H1 (cell line): ENCODE data around the gene GP5. TPM values are rescaled to one million over a fixed set of nuclear protein-coding genes. Genes with fewer than 3 reads are reported as not detected.

Source experiments
- CTCF ChIA-PET: fragments of 300-600 bp; sonication (Branson Sonifier 250); formaldehyde crosslinking; loops from one replicate; lab custom pipeline; 2021; ENCODE audit not compliant: partially characterized antibody; lab: Charles Lee
- POLR2A ChIA-PET: fragments of 300-600 bp; sonication (Branson Sonifier 250); formaldehyde crosslinking; loops from one replicate; lab custom pipeline; 2021; ENCODE audit warnings: inconsistent platforms; ENCODE audit not compliant: partially characterized antibody; lab: Charles Lee
- DNase-seq, 2 experiments: peaks; one replicate each; pipeline versions ENCODE4 v3.0.0 to v3.0.0-alpha.2; 2010 to 2022; ENCODE audit warnings: low spot score in 2 of 2, low read depth in 1 of 2, mixed read lengths in 1 of 2
- FAIRE-seq: peaks from 2 replicates; lab custom pipeline; 2011; peaks lifted over from hg19 to GRCh38; lab: Jason Lieb, UNC
- H2AFZ ChIP-seq: 2 replicates; pipeline ENCODE4 v1.8.1; 2012; ENCODE audit warnings: low read length, inconsistent platforms
- H2AK5ac ChIP-seq: 2 replicates; pipeline ENCODE4 v1.6.1; 2013; ENCODE audit warnings: low read depth, low read length
- H2BK120ac ChIP-seq: replicated peaks from 2 replicates; pipeline ENCODE3; 2013; ENCODE audit warnings: low read depth, low read length, inconsistent platforms
- H2BK12ac ChIP-seq: 2 replicates; pipeline ENCODE4 v1.6.1; 2013; ENCODE audit warnings: low read depth, low read length
- H2BK15ac ChIP-seq: 2 replicates; pipeline ENCODE4 v1.6.1; 2013; ENCODE audit warnings: low read length
- H2BK20ac ChIP-seq: 2 replicates; pipeline ENCODE4 v1.6.1; 2013; ENCODE audit warnings: low read length
- H2BK5ac ChIP-seq: 2 replicates; pipeline ENCODE4 v1.6.1; 2013; ENCODE audit warnings: low read depth, low read length
- H3K14ac ChIP-seq: 2 replicates; pipeline ENCODE4 v1.6.1; 2013; ENCODE audit warnings: inconsistent platforms; ENCODE audit not compliant: insufficient read length
- H3K18ac ChIP-seq: 2 replicates; pipeline ENCODE4 v1.6.1; 2013; ENCODE audit warnings: low read length; ENCODE audit errors: extremely low read depth
- H3K23ac ChIP-seq: 2 replicates; pipeline ENCODE4 v1.6.1; 2013; ENCODE audit warnings: inconsistent platforms; ENCODE audit not compliant: insufficient read length
- H3K23me2 ChIP-seq: 2 replicates; pipeline ENCODE4 v1.6.1; 2013; ENCODE audit warnings: low read depth, low read length
- H3K27ac ChIP-seq: 2 replicates; pipeline ENCODE4 v1.6.1; 2011; ENCODE audit warnings: low read depth, low read length, inconsistent platforms
- H3K27me3 ChIP-seq, 4 experiments: replicated peaks in 1 of 4; 1 replicate in 1 of 4; 2 replicates in 3 of 4; pipeline versions ENCODE4 v1.6.1 to v1.8.1; 2011 to 2013; ENCODE audit warnings: low read length in 3 of 4, mild to moderate bottlenecking in 3 of 4, inconsistent platforms in 2 of 4, mixed read lengths in 2 of 4, moderate library complexity in 1 of 4; ENCODE audit not compliant: control insufficient read depth in 3 of 4, insufficient read depth in 3 of 4; ENCODE audit errors: extremely low read depth in 1 of 4
- H3K36me3 ChIP-seq, 4 experiments: 2 replicates each; pipeline versions ENCODE4 v1.6.1 to v1.8.1; 2011 to 2013; ENCODE audit warnings: mild to moderate bottlenecking in 4 of 4, low read length in 3 of 4, moderate library complexity in 2 of 4, control low read depth in 1 of 4, inconsistent platforms in 1 of 4; ENCODE audit not compliant: insufficient read depth in 4 of 4, control insufficient read depth in 2 of 4
- H3K4ac ChIP-seq: replicated peaks from 2 replicates; pipeline ENCODE3; 2013; ENCODE audit warnings: low read length, low read depth, mixed read lengths, inconsistent platforms; ENCODE audit not compliant: insufficient read length
- H3K4me1 ChIP-seq, 4 experiments: replicated peaks in 1 of 4; 1 replicate in 1 of 4; 2 replicates in 3 of 4; pipeline versions ENCODE4 v1.6.1 to v1.8.1; 2011 to 2013; ENCODE audit warnings: low read length in 3 of 4, inconsistent platforms in 2 of 4, mixed read lengths in 1 of 4; ENCODE audit not compliant: insufficient read depth in 4 of 4, control insufficient read depth in 3 of 4
- H3K4me2 ChIP-seq, 2 experiments: 2 replicates each; pipeline versions ENCODE4 v1.6.1 to v1.8.1; 2011 to 2013; ENCODE audit warnings: low read depth in 2 of 2, low read length in 2 of 2, control low read depth in 1 of 2, inconsistent platforms in 1 of 2, mild to moderate bottlenecking in 1 of 2; ENCODE audit not compliant: insufficient read depth in 1 of 2
- H3K4me3 ChIP-seq, 4 experiments: fragments of 200-600, 300-600 bp in 1 of 4; sonication (generic), shearing (Covaris generic), sonication (Bioruptor Twin) in 1 of 4; 2 replicates each; pipeline versions ENCODE4 v1.5.1 to v1.8.1; 2011 to 2016; ENCODE audit warnings: low read length in 4 of 4, low read depth in 3 of 4, control low read depth in 2 of 4, inconsistent platforms in 2 of 4, mild to moderate bottlenecking in 2 of 4, mixed read lengths in 1 of 4, moderate library complexity in 1 of 4; ENCODE audit not compliant: insufficient read depth in 2 of 4; ENCODE audit errors: extremely low read depth in 1 of 4
- H3K56ac ChIP-seq: replicated peaks from 2 replicates; pipeline ENCODE3; 2013; ENCODE audit warnings: low read depth, mild to moderate bottlenecking, mixed read lengths, low read length, inconsistent platforms; ENCODE audit not compliant: insufficient read length
- H3K79me1 ChIP-seq: 2 replicates; pipeline ENCODE4 v1.6.1; 2013; ENCODE audit warnings: low read depth, low read length, control low read depth
- H3K79me2 ChIP-seq, 2 experiments: 2 replicates each; pipeline versions ENCODE4 v1.6.1 to v1.8.1; 2012 to 2013; ENCODE audit warnings: low read length in 2 of 2, mild to moderate bottlenecking in 2 of 2, inconsistent platforms in 1 of 2; ENCODE audit not compliant: insufficient read depth in 2 of 2, control insufficient read depth in 1 of 2
- H3K9ac ChIP-seq, 4 experiments: replicated peaks in 1 of 4; 1 replicate in 1 of 4; 2 replicates in 3 of 4; pipeline versions ENCODE4 v1.6.1 to v1.8.1; 2011 to 2013; ENCODE audit warnings: low read depth in 3 of 4, low read length in 3 of 4, control low read depth in 2 of 4, mild to moderate bottlenecking in 2 of 4, moderate library complexity in 2 of 4, inconsistent platforms in 1 of 4; ENCODE audit errors: extremely low read depth in 1 of 4
- H3K9me3 ChIP-seq, 2 experiments: 2 replicates each; pipeline versions ENCODE4 v1.6.1 to v1.8.1; 2012 to 2013; ENCODE audit warnings: mild to moderate bottlenecking in 2 of 2, moderate library complexity in 2 of 2, control low read depth in 1 of 2, inconsistent platforms in 1 of 2, low read depth in 1 of 2, low read length in 1 of 2, mixed read lengths in 1 of 2; ENCODE audit not compliant: insufficient read depth in 2 of 2
- H4K20me1 ChIP-seq, 2 experiments: replicated peaks in 1 of 2; 2 replicates each; pipeline versions ENCODE3 to v1.8.1; 2011 to 2013; ENCODE audit warnings: inconsistent platforms in 2 of 2, low read length in 2 of 2, mild to moderate bottlenecking in 1 of 2; ENCODE audit not compliant: insufficient read depth in 2 of 2, control insufficient read depth in 1 of 2
- H4K5ac ChIP-seq: 2 replicates; pipeline ENCODE4 v1.6.1; 2013; ENCODE audit warnings: low read length, low read depth, mixed read lengths, inconsistent platforms; ENCODE audit not compliant: insufficient read length
- H4K8ac ChIP-seq: 2 replicates; pipeline ENCODE4 v1.8.0; 2013; ENCODE audit warnings: mild to moderate bottlenecking, moderate library complexity, low read length, inconsistent platforms; ENCODE audit not compliant: insufficient read depth; ENCODE audit errors: extremely low read depth
- H4K91ac ChIP-seq: replicated peaks from 2 replicates; pipeline ENCODE3; 2013; ENCODE audit warnings: low read length, mixed read lengths, inconsistent platforms; ENCODE audit not compliant: insufficient read length
- ATF3 ChIP-seq: IDR thresholded peaks from 2 replicates; pipeline ENCODE4 v1.6.1; 2011; ENCODE audit warnings: low read depth, mild to moderate bottlenecking, low read length; ENCODE audit not compliant: insufficient read depth
- BACH1 ChIP-seq: IDR thresholded peaks from 2 replicates; pipeline ENCODE4 v1.6.1; 2012; ENCODE audit warnings: low read length, improper control_type of control experiment
- CTBP2 ChIP-seq: IDR thresholded peaks from 2 replicates; pipeline ENCODE4 v1.7.0; 2011; ENCODE audit warnings: borderline replicate concordance, mild to moderate bottlenecking, moderate library complexity, mixed read lengths, low read length; ENCODE audit not compliant: insufficient read depth, insufficient read length
- GABPA ChIP-seq: IDR thresholded peaks from 2 replicates; pipeline ENCODE4 v1.6.1; 2011; ENCODE audit warnings: mild to moderate bottlenecking, low read length, moderate library complexity, borderline replicate concordance; ENCODE audit not compliant: insufficient read depth
- POLR2AphosphoS5 ChIP-seq: IDR thresholded peaks from 2 replicates; pipeline ENCODE4 v1.6.1; 2011; ENCODE audit warnings: low read depth, low read length
- SIRT6 ChIP-seq: IDR thresholded peaks from one replicate; pipeline ENCODE4 v1.7.1; 2012; ENCODE audit warnings: low read length, inconsistent platforms
- SIX5 ChIP-seq: IDR thresholded peaks from 2 replicates; pipeline ENCODE4 v1.6.1; 2011; ENCODE audit warnings: mild to moderate bottlenecking, low read depth, low read length
- SP1 ChIP-seq: IDR thresholded peaks from 2 replicates; pipeline ENCODE4 v1.6.1; 2011; ENCODE audit warnings: low read depth, low read length
- SP2 ChIP-seq: IDR thresholded peaks from 2 replicates; pipeline ENCODE4 v1.6.1; 2012; ENCODE audit warnings: mild to moderate bottlenecking, low read length, inconsistent platforms
- ZNF274 ChIP-seq: IDR thresholded peaks from 2 replicates; pipeline ENCODE4 v1.7.0; 2012; ENCODE audit warnings: low read length, borderline replicate concordance; ENCODE audit errors: extremely low read depth
- WGBS, 2 experiments: shearing (Covaris generic) in 1 of 2; methylation state at CpG; one replicate each; pipeline versions ENCODE4 v1.1.6 to v1.1.7; 2013 to 2015; ENCODE audit warnings: low lambda C conversion rate in 2 of 2, mixed read lengths in 2 of 2, inconsistent platforms in 1 of 2, low coverage in 1 of 2, missing lambda C conversion rate in 1 of 2; ENCODE audit not compliant: insufficient replicate concordance in 2 of 2, insufficient coverage in 1 of 2, insufficient read length in 1 of 2; ENCODE audit errors: extremely low coverage in 1 of 2, missing lambda C conversion rate in 1 of 2; 5-methylcytosine and 5-hydroxymethylcytosine counted together
- polyA plus RNA-seq, 7 experiments: library from polyadenylated mRNA; depleted of rRNA in 3 of 7; stranded (reverse) in 5 of 7; unstranded in 2 of 7; fragments of >200 nt in 5 of 7; fragments of 200-250 nt in 2 of 7; gene quantifications; 1 replicate in 5 of 7; 2 replicates in 1 of 7; 4 replicates in 1 of 7; pipeline versions ENCODE4 v1.2.1 to v1.2.3, GENCODE V29; 2011 to 2013; ENCODE audit warnings: missing spikeins in 2 of 7, mixed read lengths in 2 of 7
- total RNA-seq: library from RNA; stranded (reverse); fragmentation: NEBNext Ultra II Directional; extraction: Animal tissue kit (Norgen Biotek cat#: 25700); gene quantifications from 2 replicates; pipeline ENCODE4 v1.2.1, GENCODE V29; 2021

GP5 gene
- total and polyA plus RNA-seq, 2 of the 8 experiments (the other 6 are each of a cell fraction or from before 2014, with no cell fraction given), result 0.13 to 0.14 TPM

- Histone ChIP-seq H2AFZ (no peak overlapping the region), H3K56ac (peak overlapping the region; percentile 94), H4K5ac (no peak overlapping the region), H2BK15ac (peak overlapping the region; percentile 72), H3K9ac (no peak overlapping the region), H2BK5ac (peak overlapping the region; percentile 76; the same call in 1 of the 2 replicates), H4K20me1 (peaks cover 0 to 5% of the 10 kb centered on the region in 2 experiments), H3K4me2 (no peak overlapping the region), H3K14ac (no peak overlapping the region), H3K4me3 (no peak overlapping the region), H3K79me1 (no peaks in the 10 kb centered on the region), H3K4me1 (peaks cover 0 to 3% (median 0%) of the 10 kb centered on the region in 4 experiments; a peak in 1 of 7 replicates), H3K27me3 (no peaks in the 10 kb centered on the region; a peak in 1 of 7 replicates), H3K27ac (no peak overlapping the region), H2AK5ac (peak overlapping the region; percentile 87), H3K79me2 (no peaks in the 10 kb centered on the region), H2BK20ac (0 out of 2 replicates have a peak overlapping the region, but pooled peaks have one; percentile 48), H2BK12ac (peak overlapping the region; percentile 90; the same call in 1 of the 2 replicates), H4K91ac (peak overlapping the region; percentile 95), H3K4ac (no peak overlapping the region), H4K8ac (peak overlapping the region; percentile 22; the same call in 1 of the 2 replicates), H3K23ac (no peak overlapping the region), H3K18ac (no peak overlapping the region), H2BK120ac (no peak overlapping the region), H3K9me3 (no peaks in the 10 kb centered on the region), H3K23me2 (peaks cover 10% of the 10 kb centered on the region; the same call in 1 of the 2 replicates), H3K36me3 (no peaks in the 10 kb centered on the region)
- ChIA-PET CTCF (interaction anchor here (1.1 to 3.7 kb wide), 4 partner anchors 12 to 54 kb away, joined by 3 to 36 read pairs (median 12); no protein-coding TSS in a partner anchor), POLR2A (no interaction called here)
- FAIRE-seq (peak; percentile 13), DNase-seq (no peak)
- 90 to 100% methylated on average over 10 to 14 of the region's 14 CpGs for WGBS, 2 experiments
- no peak for TF ChIP-seq ATF3
- TF ChIP-seq SIX5, result no peak
- no peak for TF ChIP-seq ZNF274
- TF ChIP-seq GABPA, result no peak
- TF ChIP-seq POLR2AphosphoS5, result no peak
- TF ChIP-seq CTBP2, result no peak
- TF ChIP-seq SIRT6, result no peak
- no peak for TF ChIP-seq SP1
- TF ChIP-seq SP2, result no peak
- no peak for TF ChIP-seq BACH1
These were observed 47.0 kb downstream of the GP5 start for GRCh38 chr3:194351952-194352536.
